ENCODE results near the gene POLR3A.

GRCh38 chr10:78010278-78010677, 19.0 kb downstream of the POLR3A start:
- TF ChIP-seq, protein P1, sequence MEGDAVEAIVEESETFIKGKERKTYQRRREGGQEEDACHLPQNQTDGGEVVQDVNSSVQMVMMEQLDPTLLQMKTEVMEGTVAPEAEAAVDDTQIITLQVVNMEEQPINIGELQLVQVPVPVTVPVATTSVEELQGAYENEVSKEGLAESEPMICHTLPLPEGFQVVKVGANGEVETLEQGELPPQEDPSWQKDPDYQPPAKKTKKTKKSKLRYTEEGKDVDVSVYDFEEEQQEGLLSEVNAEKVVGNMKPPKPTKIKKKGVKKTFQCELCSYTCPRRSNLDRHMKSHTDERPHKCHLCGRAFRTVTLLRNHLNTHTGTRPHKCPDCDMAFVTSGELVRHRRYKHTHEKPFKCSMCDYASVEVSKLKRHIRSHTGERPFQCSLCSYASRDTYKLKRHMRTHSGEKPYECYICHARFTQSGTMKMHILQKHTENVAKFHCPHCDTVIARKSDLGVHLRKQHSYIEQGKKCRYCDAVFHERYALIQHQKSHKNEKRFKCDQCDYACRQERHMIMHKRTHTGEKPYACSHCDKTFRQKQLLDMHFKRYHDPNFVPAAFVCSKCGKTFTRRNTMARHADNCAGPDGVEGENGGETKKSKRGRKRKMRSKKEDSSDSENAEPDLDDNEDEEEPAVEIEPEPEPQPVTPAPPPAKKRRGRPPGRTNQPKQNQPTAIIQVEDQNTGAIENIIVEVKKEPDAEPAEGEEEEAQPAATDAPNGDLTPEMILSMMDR (IDR thresholded peaks at IDR 0.05), result no peak
- TF ChIP-seq POLR2A (IDR thresholded peaks at IDR 0.05), result no peak

All from breast epithelium (tissue), 3 donors.